ENCODE results near the gene CALCR. TPM values are rescaled to one million over a fixed set of nuclear protein-coding genes. Genes with fewer than 3 reads are reported as not detected.

The CALCR gene
- total and polyA plus RNA-seq, 2 experiments from 2014 or later = 0.07 TPM; not detected in 1

DNA sequence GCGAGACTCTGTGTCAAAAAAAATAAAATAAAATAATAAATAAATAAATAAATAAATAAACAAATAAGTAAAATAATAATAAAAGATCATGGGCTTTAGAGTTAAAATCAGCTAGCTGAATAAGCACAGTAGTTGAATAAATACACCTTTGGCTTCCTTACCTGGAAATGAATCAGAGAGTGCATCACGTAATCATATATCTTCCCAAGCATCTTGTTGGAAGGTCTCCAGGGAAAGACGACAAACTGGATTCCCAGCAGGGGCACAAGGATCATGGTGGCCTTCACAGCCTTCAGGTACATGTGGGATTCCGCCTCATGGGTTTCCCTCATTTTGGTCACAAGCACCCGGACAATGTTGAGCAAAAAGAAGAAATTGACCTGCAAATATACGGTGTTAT is 138.7 kb downstream of the CALCR start:
- H3K79me2 ChIP-seq = no peaks in the 10 kb centered on the region
- no peak overlapping the region for H2AFZ ChIP-seq
- H3K9me2 ChIP-seq (replicated peaks; ENCODE audit: insufficient read depth) = no peaks in the 10 kb centered on the region
- no peak overlapping the region for H3K27ac ChIP-seq
- peaks cover 6% of the 10 kb centered on the region for H3K27me3 ChIP-seq
- H4K20me1 ChIP-seq (ENCODE audit: insufficient read depth, poor library complexity, severe bottlenecking) = no peaks in the 10 kb centered on the region
- H3K4me2 ChIP-seq = no peak overlapping the region
- no peaks in the 10 kb centered on the region for H3K36me3 ChIP-seq (replicated peaks; ENCODE audit: insufficient read depth, low read depth)
- H3K4me3 ChIP-seq = no peak overlapping the region
- TF ChIP-seq, protein P1, sequence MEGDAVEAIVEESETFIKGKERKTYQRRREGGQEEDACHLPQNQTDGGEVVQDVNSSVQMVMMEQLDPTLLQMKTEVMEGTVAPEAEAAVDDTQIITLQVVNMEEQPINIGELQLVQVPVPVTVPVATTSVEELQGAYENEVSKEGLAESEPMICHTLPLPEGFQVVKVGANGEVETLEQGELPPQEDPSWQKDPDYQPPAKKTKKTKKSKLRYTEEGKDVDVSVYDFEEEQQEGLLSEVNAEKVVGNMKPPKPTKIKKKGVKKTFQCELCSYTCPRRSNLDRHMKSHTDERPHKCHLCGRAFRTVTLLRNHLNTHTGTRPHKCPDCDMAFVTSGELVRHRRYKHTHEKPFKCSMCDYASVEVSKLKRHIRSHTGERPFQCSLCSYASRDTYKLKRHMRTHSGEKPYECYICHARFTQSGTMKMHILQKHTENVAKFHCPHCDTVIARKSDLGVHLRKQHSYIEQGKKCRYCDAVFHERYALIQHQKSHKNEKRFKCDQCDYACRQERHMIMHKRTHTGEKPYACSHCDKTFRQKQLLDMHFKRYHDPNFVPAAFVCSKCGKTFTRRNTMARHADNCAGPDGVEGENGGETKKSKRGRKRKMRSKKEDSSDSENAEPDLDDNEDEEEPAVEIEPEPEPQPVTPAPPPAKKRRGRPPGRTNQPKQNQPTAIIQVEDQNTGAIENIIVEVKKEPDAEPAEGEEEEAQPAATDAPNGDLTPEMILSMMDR (IDR thresholded peaks at IDR 0.05; ENCODE audit: poor library complexity) = no peak
- no peak for TF ChIP-seq EZH2phosphoT487 (IDR thresholded peaks at IDR 0.05; ENCODE audit: low read depth, severe bottlenecking, unreplicated experiment)
- no peak for TF ChIP-seq EZH2 (IDR thresholded peaks at IDR 0.05; ENCODE audit: borderline replicate concordance)
- no peaks in the 10 kb centered on the region for H3K9me3 ChIP-seq (ENCODE audit: low read depth)
- DNase-seq (ENCODE audit: low spot score) = no peak
- WGBS (ENCODE audit: low lambda C conversion rate, missing lambda C conversion rate) = 94% methylated on average over 6 of the region's 6 CpGs
- H3K4me1 ChIP-seq (ENCODE audit: insufficient read depth) = no peaks in the 10 kb centered on the region

DNA sequence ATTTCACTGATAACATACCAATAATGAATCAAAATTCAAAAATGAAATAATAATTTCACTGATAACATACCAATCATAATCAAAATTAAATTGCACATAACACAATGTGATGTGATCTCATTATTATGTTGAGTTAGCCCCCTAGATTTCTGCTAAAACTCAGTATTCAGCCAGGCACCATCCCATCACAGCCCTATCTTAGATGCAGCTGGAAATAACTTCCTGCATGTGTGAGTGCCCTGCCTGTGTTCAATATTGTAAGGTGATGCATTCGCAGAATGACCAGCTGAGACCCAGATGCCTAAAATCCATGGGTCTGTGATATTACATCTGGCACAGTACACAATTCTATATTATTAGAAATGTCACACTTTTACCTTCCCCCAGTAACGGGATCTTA is 142.4 kb downstream of the CALCR start:
- Histone ChIP-seq H3K4me2 (no peak overlapping the region), H3K36me3 (replicated peaks; ENCODE audit: insufficient read depth, low read depth) (no peaks in the 10 kb centered on the region), H3K27ac (no peak overlapping the region), H3K9me2 (replicated peaks; ENCODE audit: insufficient read depth) (no peaks in the 10 kb centered on the region), H2AFZ (no peak overlapping the region), H3K9me3 (ENCODE audit: low read depth) (no peaks in the 10 kb centered on the region), H4K20me1 (ENCODE audit: insufficient read depth, poor library complexity, severe bottlenecking) (no peaks in the 10 kb centered on the region), H3K4me1 (ENCODE audit: insufficient read depth) (no peaks in the 10 kb centered on the region), H3K27me3 (no peaks in the 10 kb centered on the region), H3K4me3 (no peak overlapping the region), H3K79me2 (no peaks in the 10 kb centered on the region)
- WGBS (ENCODE audit: low lambda C conversion rate, missing lambda C conversion rate) = 94% methylated on average over 2 of the region's 2 CpGs
- no peak for DNase-seq (ENCODE audit: low spot score)
- TF ChIP-seq, protein P1 (IDR thresholded peaks at IDR 0.05; ENCODE audit: poor library complexity) = no peak
- TF ChIP-seq EZH2 (IDR thresholded peaks at IDR 0.05; ENCODE audit: borderline replicate concordance) (no peak), EZH2phosphoT487 (IDR thresholded peaks at IDR 0.05; ENCODE audit: low read depth, severe bottlenecking, unreplicated experiment) (no peak)

DNA sequence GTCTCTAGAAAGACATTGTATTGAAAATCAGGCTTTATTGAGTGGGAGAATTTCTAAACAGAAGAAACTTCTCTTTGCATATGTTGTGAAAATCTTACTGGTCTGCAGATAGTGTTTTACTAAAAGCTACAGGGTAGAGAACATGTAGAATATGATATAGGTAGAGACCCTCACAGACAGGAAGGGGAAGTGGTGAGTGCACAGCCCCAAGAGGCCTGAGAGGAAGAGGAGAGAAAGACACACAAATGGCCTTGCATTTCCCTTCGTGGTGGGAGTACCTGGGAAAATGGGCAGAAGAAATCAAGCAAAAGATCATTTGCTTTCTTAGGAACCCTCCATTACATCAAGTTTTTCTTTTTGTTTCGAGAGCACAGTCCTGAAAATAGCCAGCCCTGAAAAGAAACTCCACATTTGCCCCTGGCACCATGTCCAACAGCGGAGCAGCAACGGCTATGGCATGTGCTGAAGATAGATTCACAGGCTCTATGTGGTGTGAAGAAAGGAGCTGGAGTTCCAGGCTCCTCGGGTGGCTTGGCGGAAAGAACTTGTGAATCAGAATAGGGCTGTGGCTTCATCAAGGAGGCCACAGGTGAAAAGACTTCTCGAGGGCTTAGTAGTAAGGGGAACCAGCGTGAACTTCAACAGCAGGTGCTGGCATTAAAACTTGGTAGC is 143.5 kb downstream of the CALCR start:
- Histone ChIP-seq H3K36me3 (replicated peaks; ENCODE audit: insufficient read depth, low read depth) (no peaks in the 10 kb centered on the region), H3K4me3 (no peak overlapping the region), H3K4me1 (ENCODE audit: insufficient read depth) (no peaks in the 10 kb centered on the region), H3K27me3 (no peaks in the 10 kb centered on the region), H3K9me3 (ENCODE audit: low read depth) (no peaks in the 10 kb centered on the region), H3K27ac (no peak overlapping the region), H3K9me2 (replicated peaks; ENCODE audit: insufficient read depth) (no peaks in the 10 kb centered on the region), H3K4me2 (no peak overlapping the region), H2AFZ (no peak overlapping the region), H4K20me1 (ENCODE audit: insufficient read depth, poor library complexity, severe bottlenecking) (no peaks in the 10 kb centered on the region), H3K79me2 (no peaks in the 10 kb centered on the region)
- TF ChIP-seq EZH2 (IDR thresholded peaks at IDR 0.05; ENCODE audit: borderline replicate concordance) = no peak
- TF ChIP-seq, protein P1 (IDR thresholded peaks at IDR 0.05; ENCODE audit: poor library complexity) = no peak
- TF ChIP-seq EZH2phosphoT487 (IDR thresholded peaks at IDR 0.05; ENCODE audit: low read depth, severe bottlenecking, unreplicated experiment) = no peak
- DNase-seq (ENCODE audit: low spot score) = no peak
- 86% methylated on average over 8 of the region's 8 CpGs for WGBS (ENCODE audit: low lambda C conversion rate, missing lambda C conversion rate)

Data from hepatocyte (in vitro differentiated cells).